ENCODE results near the gene FCER1G.

Gene FCER1G

DNA sequence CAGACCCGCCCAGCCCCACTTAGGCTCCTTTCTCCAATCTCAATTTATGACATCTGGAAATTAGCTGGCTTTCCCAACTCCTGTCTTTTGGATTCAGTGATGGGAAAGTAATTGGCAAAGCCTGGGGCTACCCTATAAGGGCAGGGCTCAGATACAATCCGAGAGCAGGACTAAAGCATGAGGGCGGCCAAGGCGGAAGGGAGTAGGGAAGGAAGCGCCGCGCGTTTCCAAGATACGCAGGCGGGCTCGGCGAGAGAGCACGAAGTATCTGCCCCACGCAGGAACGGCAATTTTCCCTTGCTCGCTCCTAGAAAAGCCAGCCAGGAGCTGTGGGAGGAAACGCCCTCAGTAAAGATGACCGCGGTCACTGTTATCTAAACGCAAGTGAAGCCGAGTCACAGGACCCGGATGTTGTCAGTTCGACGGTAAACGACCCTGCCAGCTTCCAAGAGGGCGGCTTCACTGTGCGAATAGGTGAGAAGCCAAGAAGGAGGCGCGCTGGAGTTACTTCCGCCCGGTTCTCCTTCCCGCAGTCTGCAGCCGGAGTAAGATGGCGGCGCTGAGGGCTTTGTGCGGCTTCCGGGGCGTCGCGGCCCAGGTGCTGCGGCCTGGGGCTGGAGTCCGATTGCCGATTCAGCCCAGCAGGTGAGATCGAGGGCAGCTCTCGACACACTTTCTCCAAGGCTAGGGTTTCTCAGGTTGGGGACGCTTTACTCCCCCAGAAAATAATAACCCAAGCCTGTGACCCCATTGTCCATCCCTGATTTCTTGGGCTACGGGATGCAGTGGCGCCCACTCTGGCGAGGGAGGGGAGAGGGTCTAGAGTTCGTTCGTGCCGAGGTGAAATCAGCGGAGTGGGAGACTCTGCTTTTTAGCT is 13.0 kb upstream of the FCER1G start, which contains the start of gene NDUFS2:
TSS of gene NDUFS2 (plus strand) at position 532 of the 877 bp plus-strand sequence. CDS start at position 551, 19 bp downstream.
- Histone ChIP-seq H3K27me3 (ENCODE audit: insufficient read depth, poor library complexity, severe bottlenecking) (no peaks in the 10 kb centered on the region), H3K27ac (replicated peaks) (peak within 1 kb of the TSS; percentile 95), H3K4me3 (replicated peaks; ENCODE audit: insufficient read depth, low read length) (peak within 1 kb of the TSS; percentile 67)
- peak; percentile 95 to 99 for DNase-seq (ENCODE audit: low read depth in 1 of 2, low spot score in 1 of 2)
- TF ChIP-seq SPI1 (IDR thresholded peaks at IDR 0.05; ENCODE audit: borderline replicate concordance, low read depth) (peak; percentile 44; the same call in 1 of the 2 replicates), GABPA (IDR thresholded peaks at IDR 0.05; ENCODE audit: low read depth) (peak; percentile 82), POLR2AphosphoS5 (IDR thresholded peaks at IDR 0.05; ENCODE audit: low read depth) (peak; percentile 87)
- TF ChIP-seq, protein P1, sequence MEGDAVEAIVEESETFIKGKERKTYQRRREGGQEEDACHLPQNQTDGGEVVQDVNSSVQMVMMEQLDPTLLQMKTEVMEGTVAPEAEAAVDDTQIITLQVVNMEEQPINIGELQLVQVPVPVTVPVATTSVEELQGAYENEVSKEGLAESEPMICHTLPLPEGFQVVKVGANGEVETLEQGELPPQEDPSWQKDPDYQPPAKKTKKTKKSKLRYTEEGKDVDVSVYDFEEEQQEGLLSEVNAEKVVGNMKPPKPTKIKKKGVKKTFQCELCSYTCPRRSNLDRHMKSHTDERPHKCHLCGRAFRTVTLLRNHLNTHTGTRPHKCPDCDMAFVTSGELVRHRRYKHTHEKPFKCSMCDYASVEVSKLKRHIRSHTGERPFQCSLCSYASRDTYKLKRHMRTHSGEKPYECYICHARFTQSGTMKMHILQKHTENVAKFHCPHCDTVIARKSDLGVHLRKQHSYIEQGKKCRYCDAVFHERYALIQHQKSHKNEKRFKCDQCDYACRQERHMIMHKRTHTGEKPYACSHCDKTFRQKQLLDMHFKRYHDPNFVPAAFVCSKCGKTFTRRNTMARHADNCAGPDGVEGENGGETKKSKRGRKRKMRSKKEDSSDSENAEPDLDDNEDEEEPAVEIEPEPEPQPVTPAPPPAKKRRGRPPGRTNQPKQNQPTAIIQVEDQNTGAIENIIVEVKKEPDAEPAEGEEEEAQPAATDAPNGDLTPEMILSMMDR (IDR thresholded peaks at IDR 0.05; ENCODE audit: insufficient read depth, low read length): no peak
- TF ChIP-seq, protein P2, sequence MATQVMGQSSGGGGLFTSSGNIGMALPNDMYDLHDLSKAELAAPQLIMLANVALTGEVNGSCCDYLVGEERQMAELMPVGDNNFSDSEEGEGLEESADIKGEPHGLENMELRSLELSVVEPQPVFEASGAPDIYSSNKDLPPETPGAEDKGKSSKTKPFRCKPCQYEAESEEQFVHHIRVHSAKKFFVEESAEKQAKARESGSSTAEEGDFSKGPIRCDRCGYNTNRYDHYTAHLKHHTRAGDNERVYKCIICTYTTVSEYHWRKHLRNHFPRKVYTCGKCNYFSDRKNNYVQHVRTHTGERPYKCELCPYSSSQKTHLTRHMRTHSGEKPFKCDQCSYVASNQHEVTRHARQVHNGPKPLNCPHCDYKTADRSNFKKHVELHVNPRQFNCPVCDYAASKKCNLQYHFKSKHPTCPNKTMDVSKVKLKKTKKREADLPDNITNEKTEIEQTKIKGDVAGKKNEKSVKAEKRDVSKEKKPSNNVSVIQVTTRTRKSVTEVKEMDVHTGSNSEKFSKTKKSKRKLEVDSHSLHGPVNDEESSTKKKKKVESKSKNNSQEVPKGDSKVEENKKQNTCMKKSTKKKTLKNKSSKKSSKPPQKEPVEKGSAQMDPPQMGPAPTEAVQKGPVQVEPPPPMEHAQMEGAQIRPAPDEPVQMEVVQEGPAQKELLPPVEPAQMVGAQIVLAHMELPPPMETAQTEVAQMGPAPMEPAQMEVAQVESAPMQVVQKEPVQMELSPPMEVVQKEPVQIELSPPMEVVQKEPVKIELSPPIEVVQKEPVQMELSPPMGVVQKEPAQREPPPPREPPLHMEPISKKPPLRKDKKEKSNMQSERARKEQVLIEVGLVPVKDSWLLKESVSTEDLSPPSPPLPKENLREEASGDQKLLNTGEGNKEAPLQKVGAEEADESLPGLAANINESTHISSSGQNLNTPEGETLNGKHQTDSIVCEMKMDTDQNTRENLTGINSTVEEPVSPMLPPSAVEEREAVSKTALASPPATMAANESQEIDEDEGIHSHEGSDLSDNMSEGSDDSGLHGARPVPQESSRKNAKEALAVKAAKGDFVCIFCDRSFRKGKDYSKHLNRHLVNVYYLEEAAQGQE (IDR thresholded peaks at IDR 0.05; ENCODE audit: insufficient replicate concordance, low read depth): peak; percentile 75

DNA sequence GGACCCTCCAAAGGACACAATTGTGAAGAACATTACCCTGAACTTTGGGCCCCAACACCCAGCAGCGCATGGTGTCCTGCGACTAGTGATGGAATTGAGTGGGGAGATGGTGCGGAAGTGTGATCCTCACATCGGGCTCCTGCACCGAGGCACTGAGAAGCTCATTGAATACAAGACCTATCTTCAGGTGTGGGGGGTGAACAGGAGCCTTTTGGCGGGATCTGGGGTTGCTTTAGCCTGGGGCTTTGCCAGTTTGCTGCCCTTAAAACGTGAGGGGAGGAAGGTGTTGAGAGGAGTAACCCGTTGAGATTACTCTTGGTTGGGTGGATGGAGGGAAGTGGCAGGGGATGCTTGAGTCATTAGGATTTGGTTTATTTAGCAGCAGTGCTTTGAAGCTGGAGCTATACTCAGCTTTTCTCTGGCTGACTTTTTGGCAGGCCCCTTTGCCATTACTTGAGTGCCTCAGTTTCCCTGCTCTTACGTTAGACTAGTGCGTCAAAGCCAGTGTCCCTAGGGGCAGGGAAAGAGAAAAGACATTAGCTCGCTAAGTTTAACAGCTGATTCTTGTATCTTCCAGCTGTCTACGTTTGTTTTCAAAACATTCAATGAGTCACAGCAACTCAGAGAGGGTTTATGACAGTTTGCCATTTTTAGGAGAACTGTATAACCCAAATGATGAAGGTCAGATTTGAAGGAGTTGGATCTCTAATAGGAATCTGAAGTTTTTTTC is 8.5 kb upstream of the FCER1G start:
- no peak overlapping the region for H3K27ac ChIP-seq (replicated peaks)
- DNase-seq (ENCODE audit: low read depth in 1 of 2, low spot score in 1 of 2): no peak
- H3K27me3 ChIP-seq (ENCODE audit: insufficient read depth, poor library complexity, severe bottlenecking): no peaks in the 10 kb centered on the region
- H3K4me3 ChIP-seq (replicated peaks; ENCODE audit: insufficient read depth, low read length): no peak overlapping the region
- TF ChIP-seq, protein P1 (IDR thresholded peaks at IDR 0.05; ENCODE audit: insufficient read depth, low read length): no peak
- TF ChIP-seq POLR2AphosphoS5 (IDR thresholded peaks at IDR 0.05; ENCODE audit: low read depth) (no peak), SPI1 (IDR thresholded peaks at IDR 0.05; ENCODE audit: borderline replicate concordance, low read depth) (no peak), GABPA (IDR thresholded peaks at IDR 0.05; ENCODE audit: low read depth) (no peak)
- TF ChIP-seq, protein P2 (IDR thresholded peaks at IDR 0.05; ENCODE audit: insufficient replicate concordance, low read depth): no peak

DNA sequence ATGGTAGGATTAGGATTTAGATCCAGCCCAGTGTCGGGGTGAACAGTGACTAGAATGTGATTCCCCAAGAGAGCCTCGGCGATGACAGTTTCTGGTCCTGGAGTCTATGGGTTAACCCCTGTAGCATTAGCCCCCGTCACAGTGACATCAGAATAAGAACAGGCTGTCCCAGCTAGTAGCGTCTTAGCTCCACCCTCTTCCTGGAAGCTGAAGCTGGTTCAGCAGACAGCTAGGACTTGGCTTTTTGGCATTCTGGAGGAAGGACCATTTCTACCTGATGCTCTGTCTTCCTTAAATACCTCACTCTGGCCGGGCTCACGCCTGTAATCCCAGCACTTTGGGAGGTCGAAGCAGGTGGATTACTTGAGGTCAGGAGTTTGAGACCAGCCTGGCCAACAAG is 7.9 kb upstream of the FCER1G start:
- Histone ChIP-seq H3K27me3 (ENCODE audit: insufficient read depth, poor library complexity, severe bottlenecking) (no peaks in the 10 kb centered on the region), H3K27ac (replicated peaks) (no peak overlapping the region), H3K4me3 (replicated peaks; ENCODE audit: insufficient read depth, low read length) (no peak overlapping the region)
- TF ChIP-seq, protein P1 (IDR thresholded peaks at IDR 0.05; ENCODE audit: insufficient read depth, low read length): no peak
- TF ChIP-seq SPI1 (IDR thresholded peaks at IDR 0.05; ENCODE audit: borderline replicate concordance, low read depth): no peak
- DNase-seq (ENCODE audit: low read depth in 1 of 2, low spot score in 1 of 2): no peak
